HG03066 (cell line): ENCODE measurements around the gene SPSB1.

Source experiments
- ATAC-seq: cut with Tn5 transposase; IDR thresholded peaks from one replicate; pipeline ENCODE4 v1.9.1; 2021; ENCODE audit warnings: low read depth; ENCODE audit not compliant: unreplicated experiment

Gene SPSB1

DNA sequence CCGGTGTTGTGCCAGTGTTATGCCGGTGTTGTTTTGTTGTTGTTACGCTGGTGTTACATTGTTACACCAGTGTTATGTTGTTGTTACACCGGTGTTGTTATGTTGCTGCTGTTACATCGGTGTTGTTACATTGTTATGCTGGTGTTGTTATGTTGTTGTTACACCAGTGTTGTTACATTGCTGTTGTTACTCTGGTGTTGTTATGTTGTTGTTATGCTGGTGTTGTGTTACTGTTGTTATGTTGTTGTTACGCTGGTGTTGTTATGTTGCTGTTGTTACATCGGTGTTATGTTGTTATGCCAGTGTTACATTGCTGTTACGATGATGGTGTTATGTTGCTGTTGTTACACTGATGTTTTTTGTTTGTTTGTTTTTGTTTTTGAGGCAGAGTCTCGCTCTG, 34.1 kb upstream of the SPSB1 start:
- no peak for ATAC-seq

DNA sequence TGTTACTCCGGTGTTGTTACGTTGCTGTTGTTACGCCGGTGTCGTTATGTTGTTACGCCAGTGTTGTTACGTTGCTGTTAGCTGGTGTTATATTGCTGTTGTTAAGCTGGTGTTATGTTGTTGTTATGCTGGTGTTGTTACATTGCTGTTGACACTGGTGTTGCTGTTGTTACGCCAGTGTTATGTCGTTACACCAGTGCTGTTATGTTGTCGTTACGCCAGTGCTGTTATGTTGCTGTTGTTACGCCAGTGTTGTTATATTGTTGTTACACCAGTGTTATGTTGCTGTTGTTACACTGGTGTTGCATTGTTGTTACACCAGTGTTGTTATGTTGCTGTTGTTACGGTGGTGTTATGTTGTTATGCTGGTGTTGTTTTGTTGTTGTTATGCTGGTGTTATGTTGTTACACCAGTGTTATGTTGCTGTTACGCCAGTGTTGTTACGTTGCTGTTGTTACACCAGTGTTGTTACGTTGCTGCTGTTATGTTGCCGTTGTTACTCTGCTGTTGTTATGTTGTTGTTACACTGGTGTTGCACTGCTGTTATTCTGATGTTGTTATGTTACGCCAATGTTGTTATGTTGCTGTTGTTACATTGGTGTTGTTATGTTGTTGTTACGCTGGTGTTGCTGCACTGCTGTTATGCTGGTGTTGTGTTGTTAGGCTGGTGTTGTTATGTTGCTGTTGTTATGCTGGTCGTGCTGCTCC, 32.5 kb upstream of the SPSB1 start:
- ATAC-seq: no peak

DNA sequence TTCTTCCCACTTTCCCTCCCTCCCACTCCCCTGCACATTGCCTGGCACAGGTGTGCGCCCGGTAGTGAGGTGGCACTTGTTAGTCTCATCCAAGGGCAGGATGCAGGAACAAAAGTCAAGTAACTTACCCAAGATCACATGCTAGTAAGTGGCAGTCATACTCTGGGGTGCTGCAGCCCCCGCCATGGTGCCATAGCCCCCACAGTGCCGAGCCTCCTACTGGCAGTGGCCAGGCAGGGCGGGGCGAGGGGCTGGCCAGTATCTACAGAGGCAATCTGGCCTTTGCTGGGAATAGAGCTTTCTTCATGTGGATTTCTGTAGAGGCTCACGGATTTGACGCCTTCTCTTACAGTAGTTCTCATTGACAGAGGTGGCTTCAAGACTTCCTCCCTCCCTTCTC, 31.2 kb upstream of the SPSB1 start:
- no peak for ATAC-seq

DNA sequence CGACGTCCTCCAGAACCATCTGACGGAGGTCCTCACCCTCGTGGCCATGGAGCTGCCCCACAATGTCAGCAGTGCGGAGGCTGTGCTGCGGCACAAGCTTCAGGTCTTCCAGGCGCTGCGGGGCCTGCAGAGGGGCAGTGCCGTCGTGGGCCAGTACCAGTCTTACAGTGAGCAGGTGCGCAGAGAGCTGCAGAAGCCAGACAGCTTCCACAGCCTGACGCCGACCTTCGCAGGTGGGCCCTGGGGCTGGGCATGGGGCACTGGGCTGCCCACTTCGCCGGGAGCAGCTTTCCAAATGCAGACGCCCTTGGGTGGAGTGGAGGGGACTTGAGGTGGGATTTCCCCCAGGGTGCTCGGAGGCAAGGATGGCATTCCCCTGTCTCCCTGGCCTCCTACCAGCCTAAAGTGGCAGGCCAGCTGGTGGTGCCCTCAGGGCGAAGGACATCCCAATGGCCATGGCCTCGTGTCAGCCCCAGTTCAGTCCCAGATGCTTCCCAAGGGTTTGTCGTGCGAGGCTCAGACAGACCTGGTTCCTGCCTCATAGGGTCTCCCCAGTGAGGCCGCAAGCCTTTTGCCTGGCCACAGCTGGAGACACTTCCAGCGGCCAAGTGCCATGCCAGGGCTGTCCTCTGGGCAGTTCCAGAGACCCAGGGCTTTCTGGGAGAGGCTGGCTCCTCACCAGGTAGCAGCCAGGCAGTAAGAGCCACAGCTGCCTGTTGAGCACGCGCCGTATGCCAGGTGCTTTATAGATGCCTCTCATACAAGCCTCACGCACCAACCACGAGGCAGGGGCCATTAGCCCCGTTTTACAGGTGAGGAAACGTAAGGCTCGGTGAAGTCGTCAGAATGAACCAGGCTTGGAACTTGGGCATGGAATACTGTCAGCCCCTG, 30.4 kb upstream of the SPSB1 start:
- ATAC-seq: no peak

DNA sequence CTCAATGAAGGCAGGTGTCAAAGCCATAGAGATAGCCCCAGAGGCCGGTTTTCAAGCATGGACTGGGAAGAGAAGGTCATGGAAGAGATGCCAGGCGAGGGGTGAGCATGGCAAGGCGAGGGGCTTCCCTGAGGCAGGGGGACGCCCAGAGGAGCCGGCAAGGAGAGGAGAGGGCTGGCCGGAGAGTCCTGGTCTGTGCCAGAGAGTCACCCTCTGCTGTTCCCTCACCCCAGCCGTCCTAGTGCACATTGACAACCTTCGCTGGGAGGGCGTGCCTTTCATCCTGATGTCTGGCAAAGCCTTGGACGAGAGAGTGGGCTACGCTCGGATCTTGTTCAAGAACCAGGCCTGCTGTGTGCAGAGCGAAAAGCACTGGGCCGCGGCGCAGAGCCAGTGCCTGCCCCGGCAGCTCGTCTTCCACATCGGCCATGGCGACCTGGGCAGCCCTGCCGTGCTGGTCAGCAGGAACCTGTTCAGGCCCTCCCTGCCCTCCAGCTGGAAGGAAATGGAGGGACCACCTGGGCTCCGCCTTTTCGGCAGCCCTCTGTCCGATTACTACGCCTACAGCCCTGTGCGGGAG, 29.3 kb upstream of the SPSB1 start:
- no peak for ATAC-seq

DNA sequence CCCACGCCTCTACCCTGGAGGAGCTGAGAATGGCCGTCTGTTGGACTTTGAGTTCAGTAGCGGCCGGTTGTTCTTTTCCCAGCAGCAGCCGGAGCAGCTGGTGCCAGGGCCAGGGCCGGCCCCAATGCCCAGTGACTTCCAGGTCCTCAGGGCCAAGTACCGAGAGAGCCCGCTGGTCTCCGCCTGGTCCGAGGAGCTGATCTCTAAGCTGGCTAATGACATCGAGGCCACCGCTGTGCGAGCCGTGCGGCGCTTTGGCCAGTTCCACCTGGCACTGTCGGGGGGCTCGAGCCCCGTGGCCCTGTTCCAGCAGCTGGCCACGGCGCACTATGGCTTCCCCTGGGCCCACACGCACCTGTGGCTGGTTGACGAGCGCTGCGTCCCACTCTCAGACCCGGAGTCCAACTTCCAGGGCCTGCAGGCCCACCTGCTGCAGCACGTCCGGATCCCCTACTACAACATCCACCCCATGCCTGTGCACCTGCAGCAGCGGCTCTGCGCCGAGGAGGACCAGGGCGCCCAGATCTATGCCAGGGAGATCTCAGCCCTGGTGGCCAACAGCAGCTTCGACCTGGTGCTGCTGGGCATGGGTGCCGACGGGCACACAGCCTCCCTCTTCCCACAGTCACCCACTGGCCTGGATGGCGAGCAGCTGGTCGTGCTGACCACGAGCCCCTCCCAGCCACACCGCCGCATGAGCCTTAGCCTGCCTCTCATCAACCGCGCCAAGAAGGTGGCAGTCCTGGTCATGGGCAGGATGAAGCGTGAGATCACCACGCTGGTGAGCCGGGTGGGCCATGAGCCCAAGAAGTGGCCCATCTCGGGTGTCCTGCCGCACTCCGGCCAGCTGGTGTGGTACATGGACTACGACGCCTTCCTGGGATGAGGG, 28.5 kb upstream of the SPSB1 start:
- ATAC-seq: no peak

DNA sequence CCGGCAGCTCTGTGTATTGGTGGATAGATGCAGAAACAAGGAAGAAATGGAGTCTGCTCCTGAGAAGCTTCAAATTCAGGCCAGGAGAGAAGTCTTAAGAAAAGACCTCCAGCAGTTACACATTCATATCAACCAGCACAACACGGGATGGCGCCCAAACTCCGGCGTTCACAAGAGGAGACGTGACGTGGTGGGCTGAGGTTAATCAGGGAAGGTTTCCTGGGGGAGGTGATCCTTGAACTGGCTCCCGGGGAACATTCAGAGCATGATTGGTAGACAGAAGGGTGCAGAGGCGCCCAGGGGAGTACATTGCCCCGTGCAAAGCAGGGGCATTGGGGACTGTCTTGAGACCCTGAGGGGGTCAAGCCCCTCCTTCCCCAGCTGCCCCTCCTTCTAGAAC, 27.7 kb upstream of the SPSB1 start:
- no peak for ATAC-seq

DNA sequence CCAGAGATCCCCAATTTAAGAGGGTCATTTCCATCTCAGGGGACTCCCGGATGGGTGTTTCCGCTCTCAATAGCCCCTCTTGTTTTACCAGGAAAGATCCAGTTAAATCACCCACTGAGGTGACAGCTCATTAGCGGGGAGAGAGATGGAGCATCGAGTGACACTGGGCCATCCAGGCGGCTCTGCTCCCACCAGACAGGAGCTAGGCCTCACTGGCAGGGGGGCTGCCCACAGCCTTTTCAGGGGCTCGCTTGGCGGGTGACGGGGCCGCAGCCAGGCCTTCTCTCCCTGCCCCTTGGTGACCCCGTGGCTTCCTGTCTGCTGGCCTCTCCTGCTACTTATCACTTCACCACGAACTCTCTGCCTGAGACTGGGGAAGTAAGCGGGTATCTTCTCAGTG, 26.7 kb upstream of the SPSB1 start:
- no peak for ATAC-seq

DNA sequence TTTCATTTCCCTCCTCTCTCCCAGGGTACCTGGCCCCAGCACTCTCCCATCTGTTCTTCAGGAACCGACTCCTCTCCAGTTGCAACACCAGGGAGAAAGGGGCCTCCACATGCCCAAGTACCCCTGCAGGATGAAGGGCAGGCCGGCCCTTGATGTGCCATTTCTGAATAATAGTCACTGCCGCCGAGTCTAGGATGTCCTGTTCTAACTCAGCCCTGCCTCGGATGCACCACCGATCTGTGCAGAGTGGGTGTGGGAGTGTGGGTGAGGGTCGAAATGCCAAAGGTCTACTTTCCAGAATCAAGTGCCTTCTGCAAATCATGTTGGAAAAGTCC, 25.4 kb upstream of the SPSB1 start:
- ATAC-seq: no peak

DNA sequence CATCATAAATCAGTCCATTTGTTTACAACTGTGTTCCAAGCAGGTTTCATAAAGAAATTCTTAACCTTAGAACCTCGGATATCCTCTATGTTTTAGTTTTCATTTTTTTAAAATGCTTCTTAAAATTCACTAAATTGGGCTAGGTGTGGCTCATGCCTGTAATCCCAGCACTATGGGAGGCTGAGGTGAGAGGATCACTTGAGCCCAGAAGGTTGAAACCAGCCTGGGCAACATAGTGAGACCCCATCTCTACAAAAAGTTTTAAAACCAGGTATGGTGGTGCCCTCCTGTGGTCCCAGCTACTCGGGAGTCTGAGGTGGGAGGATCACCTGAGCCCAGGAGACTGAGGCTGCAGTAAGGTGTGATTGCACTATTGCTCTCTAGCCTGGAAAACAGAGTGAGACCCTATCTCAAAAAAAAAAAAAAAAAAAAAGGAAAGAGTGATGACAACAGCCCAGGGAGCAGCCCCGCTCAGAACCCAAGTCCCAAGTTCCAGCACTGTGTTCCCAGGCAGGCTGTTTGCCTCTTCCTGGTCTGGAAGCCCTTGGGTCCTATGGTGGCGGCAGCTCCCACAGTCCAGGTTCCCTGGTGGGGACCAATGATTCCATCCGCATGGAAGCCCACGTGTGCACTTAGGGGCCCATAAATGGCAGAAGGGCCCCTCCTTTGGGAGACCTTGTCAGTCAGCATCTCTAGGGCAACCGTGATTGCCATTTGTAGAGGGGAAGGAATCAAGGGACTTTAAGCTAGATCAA, 24.7 kb upstream of the SPSB1 start:
- ATAC-seq: no peak

DNA sequence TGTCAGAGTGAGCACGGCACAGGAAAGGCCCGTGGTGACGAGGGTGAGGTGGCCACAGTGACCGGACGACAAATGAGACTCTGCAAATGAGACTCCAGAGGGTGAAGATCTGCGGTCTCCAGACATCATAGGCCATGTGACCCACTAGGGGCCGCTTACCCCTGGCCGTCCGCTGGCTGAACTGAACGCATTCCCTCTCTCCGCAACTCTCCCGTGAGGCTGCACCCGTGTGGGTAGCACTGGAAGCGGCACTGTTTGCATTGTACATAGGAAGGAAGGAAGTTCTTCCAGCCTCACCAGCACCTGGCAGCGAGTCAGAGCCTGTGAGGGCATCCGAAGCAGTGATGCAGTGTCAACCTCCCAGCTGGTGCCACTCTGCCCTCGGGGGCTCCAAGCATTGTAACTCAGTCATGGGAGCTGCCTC, 23.6 kb upstream of the SPSB1 start:
- ATAC-seq: no peak

DNA sequence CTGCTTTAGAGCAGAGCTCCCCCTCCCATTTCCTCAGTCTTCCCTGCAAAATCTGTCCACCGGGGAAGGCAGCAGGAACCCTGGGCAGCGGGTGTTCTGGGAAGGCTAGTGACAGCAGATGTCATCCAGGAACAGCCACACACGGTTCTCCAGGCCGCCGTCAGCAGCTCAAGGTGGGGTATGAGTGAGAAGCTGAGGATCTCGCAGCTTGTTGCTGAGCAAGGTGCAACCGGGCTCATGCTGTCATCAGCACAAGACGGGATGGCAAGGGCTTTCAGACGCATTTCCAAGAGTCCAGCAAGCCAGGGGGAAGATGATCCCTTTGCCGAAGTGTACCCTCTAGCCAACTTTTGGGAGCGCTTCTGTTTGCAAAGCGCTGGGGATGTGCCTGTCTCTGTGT, 23.0 kb upstream of the SPSB1 start:
- no peak for ATAC-seq

DNA sequence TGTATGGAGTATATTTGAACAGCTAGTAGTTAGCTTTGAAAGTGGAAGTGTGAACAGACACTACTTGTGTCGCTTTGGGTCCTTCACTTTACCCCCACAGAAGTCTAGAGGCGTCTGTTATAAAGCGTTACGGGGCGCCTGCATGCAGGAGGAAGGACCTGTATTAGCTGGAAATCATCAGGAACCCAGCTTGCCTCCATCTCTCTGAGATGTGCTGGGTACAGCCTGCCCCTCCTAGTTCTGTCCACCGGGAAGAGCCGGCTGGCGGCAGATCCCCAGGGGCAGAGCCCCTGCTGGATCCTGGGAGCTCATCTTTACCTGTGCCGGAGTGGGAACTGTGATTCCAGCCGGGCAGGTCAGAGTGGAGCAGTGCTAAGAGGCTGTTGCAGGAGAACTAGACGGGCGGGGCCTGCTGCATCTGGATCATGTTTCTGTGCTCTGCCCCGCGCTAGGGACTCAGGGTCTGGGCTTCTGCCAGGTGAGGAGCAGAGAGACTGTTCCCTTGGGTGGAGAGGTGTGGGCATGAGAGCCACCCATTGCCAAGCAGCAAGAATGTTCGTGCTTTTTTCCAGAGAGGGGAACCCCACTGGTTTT, 22.3 kb upstream of the SPSB1 start:
- ATAC-seq: no peak

DNA sequence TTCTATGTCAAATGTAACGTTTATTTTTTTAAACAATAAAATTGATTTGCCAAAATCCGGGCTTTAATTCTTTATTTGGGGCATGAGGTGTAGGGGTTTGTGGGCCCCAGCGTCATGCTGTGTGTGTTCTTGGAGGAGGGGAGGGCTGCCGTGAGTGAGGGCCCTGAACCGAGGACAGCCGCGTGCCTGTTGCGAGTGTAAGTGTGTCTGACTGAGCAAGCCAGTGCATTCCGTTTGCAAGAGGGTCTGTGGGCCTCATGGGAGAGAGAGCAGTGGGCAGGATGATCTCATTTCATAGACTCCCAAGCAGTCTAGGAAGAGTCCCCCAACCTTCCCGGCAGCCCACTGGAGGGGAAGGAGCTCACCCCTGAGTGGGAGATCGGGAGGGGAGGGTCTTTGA, 21.4 kb upstream of the SPSB1 start:
- ATAC-seq: no peak

DNA sequence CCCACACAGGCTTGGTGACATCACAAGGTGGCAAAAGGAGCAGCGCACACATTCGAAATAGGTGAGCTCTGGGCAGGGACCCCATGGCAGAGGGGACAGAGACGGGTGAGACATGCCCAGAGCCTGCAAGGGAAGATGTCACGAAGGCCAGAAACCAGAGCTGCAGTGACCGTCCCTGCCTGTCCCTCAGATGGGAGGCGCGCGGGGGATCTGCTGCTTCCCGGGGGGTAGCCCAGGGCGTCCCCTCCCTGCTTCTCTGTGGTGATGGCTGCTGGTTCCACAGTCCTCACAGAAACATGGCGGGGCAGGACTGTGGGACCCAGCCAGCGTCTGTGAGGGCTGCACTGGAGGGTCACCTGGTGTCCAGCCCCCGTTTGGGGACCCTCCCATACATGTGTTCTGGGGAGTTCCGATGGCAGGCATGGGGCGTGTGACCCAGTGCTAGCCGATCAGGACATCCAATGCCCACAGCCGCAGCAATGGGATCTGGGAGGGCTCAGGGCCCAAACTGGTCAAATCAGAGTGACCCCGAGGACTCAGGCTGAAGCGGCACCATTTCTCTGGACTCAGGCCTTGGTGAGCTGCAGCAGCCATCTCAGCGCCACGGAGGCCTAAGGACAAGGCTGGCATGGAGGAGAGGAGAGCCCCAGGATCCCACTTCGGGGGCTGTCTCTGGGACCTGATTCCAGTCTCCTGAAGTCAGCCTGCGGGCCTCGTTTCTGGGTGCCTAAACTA, 20.7 kb upstream of the SPSB1 start:
- ATAC-seq: no peak

DNA sequence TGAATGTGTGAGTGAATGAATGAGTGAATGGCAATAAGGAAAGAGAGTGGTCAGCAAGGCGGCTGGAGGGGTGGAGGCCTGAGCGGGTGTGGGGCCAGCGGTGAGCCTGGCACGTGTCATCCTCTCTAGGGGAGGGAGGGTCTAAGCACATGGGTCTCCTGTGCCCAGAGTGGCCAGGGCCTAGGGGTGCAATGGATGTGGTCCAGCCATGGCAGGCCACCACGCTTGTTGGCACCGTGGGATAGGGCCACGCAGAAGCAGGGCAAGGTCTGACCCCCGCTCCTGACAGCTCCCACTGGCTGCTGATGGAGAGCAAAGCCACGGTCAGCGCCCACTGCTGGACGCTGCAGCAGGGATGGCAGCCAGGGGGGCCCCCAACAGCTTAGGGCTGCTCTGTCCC, 19.5 kb upstream of the SPSB1 start:
- ATAC-seq: no peak

DNA sequence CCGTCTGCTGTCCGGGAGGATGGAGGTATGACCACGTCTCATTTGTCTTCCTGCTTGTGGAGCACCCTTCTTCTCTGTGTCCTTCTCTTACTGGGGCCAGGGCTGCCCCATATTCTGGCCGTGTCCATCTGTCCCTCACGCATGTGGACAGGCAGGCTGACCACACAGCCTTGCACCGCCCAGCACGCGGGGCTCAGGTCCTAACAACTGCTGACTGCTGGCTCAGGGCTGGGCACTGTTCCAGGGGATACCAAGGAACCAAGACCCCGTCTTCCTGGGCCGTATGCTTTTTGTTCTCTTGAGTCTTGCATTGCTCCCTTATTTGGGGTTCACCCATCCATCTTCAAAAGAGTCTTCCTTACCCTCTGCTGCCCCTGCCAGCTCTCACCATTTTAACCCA, 17.5 kb upstream of the SPSB1 start:
- no peak for ATAC-seq

DNA sequence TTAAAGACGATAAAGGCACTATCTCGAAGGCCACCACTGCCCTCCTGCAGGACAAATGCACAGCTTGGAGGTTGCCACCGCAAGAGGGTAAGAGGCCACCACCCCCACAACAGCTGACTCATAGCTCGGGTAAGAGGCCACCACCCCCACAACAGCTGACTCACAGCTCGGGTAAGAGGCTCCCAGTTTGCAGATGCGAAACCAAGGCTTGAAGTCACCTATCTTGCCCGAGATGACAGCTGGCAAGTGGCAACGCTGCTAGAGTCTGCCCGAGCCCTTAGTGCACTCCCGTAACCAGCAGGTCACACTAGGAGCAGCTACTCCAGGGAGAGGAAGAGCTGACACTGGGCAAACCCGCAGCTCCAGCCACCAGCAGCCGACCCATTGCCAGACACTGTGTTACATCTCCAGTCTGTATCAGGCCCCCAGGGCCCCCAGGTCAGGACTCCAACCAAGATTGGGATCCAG, 17.1 kb upstream of the SPSB1 start:
- no peak for ATAC-seq

DNA sequence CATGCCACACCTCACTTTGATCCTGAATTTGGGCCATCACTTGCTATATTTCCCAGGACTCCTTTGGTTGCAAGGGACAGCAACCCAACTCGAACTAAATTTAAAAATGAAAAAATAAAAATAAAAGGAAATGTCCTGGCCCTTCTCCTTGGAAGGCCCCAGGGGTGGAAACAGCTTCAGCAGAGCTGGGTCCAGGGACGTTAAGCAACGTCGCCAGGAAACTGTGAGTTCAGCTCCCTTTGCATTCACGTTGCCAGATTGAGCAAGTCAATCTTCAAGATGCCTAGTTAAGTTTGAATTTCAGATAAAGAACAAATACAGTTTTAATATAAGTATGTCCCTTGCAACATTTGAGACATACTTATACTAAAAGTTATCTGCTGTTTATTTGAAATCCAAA, 14.6 kb upstream of the SPSB1 start:
- no peak for ATAC-seq
